ENCODE data around the gene NELFB.

The NELFB gene

DNA sequence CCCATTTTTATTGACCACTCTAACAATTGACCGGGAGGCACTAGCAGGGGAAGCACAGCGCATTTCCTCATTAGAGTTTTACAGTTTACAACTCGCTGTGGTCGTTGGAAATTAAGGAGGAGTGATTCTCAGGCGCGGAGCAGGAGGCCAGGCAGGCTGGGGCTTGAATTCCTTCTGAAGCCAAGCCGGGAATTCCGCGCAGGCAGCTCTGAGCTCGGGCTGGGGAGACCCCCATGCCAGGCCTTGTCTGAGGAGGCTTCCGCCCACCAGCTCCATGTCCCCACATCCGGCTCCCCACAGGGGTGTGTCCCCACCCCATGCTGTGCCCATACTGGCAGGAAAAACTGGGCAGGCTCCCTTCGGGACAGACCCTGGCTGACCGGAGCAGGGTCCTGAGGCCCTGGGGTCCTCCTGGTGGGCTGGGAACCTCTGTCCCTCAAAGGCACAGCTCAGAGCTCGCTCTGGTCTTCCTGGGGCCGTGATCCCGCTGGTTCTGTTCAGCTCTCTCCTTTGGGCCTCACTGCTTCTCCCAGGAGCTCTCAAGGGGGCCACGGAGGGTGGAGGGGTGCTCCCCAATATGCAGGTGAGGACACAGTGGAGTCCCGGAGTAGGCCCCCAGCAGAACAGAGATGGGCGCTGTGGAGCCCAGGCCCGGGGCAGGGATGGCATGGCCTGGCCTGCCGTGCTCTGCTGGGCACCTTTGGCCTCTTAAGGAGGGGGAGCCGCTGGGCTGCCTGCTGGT lies 48.2 kb downstream of the NELFB start:
- no peak for DNase-seq (ENCODE audit: low read depth in 2 of 2)

DNA sequence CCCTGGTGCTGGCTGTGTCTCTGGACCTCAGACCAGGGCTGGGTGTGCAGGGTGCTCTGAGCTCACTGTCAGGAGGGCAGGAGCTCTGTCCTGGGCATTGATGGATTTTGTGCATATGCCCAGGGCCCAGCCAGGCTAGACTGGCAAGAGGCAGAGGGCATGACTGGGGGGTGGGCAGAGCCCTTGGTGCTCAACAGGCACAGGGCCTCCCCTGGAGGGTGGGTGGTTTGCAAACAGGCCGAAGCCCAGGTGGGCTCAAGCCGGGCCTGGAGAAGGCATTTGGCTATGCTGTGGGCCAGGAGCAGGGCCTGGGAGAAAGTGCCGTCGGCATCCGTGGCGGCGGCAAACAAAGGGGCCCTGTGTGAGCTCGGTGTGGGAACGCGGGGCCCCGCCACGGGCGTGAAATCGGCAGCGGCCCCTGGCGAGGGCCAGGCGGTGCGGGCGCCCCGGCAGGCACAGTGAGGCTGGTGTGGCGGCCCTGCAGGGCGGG lies 48.8 kb downstream of the NELFB start:
- no peak for DNase-seq (ENCODE audit: low read depth in 2 of 2)

DNA sequence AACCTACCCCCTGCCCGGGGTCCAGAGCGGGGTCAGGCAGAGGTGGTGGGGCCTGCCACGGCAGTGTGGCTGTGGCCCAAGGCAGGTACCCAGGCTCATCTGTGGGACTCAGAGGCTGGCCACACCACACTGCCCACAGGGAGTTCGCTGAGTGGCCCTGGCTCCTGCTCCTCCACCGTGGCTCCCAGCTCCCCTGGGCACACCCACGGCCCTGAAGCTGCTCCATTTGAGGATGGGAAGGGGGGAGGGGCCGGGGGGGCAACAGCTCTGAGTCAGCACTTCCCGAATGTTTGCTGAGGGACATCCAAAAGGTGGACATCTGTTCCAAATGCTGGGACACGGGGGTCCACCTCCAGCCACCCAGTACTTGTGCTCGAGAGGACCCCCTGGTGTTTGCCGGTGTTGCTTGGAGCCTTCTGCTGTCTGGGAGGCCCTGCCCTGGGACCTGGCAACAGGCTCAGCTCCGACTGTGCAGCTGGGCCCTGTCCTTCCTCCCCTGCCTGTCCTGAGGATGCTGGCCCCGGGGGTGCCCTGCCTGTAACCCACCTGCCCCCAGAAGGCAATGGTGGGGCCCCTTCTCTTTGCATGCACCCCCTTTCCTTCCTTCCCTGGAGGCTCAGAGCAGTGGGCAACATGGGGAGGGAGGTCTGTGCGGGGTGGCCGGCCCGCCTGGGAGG lies 49.4 kb downstream of the NELFB start:
- DNase-seq (ENCODE audit: low read depth in 2 of 2) = no peak

DNA sequence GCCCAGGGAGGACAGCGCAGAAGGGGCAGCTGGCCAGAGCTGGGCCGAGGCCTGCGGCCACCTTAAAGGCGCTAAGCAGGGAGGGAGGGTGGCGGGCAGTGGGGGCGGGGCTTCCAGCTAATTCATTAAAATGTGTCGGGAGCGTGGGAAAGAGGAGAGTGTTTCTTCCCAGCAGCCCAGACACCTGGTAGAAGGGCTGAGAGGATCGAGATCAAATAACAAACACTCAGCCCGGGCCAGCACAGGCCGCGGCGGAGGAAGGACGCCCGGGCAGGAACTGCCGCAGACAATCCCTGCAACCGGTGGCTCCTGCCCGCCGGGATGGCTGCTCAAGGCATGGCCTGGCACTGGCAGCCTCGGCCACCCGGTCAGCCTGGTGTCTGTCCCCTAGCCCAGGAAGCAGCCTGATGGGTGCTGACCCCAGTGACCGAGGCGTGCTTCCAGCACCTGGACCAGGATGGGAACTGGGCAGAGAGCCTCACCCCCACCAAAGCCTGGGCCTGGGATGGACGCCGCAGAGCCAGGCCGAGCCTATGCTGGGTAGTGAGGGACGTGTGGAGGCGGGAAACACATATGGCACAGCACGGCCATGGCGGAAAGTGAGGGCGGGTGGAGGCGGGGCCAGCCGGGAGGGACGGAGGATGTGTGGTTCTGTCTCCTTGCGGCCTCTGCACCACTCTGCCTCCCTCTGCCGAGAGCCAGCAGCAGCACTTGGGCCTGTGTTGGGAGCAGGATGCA lies 50.1 kb downstream of the NELFB start:
- DNase-seq (ENCODE audit: low read depth in 2 of 2) = peak; percentile 44 to 62

DNA sequence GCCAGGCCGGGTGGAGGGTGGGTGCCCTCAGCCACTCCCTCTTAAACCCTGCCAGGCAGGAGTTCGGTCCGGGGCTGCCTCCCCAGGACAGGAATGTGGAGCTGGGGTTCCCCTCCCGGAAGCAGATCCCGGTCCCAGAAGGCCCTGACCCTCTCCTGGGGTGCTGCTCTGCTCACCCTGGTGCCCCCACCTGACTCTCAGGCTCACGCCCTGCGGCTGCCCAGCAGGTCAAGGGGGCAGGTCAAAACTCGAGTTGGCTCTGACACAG lies 50.6 kb downstream of the NELFB start:
- no peak for DNase-seq (ENCODE audit: low read depth in 2 of 2)

DNA sequence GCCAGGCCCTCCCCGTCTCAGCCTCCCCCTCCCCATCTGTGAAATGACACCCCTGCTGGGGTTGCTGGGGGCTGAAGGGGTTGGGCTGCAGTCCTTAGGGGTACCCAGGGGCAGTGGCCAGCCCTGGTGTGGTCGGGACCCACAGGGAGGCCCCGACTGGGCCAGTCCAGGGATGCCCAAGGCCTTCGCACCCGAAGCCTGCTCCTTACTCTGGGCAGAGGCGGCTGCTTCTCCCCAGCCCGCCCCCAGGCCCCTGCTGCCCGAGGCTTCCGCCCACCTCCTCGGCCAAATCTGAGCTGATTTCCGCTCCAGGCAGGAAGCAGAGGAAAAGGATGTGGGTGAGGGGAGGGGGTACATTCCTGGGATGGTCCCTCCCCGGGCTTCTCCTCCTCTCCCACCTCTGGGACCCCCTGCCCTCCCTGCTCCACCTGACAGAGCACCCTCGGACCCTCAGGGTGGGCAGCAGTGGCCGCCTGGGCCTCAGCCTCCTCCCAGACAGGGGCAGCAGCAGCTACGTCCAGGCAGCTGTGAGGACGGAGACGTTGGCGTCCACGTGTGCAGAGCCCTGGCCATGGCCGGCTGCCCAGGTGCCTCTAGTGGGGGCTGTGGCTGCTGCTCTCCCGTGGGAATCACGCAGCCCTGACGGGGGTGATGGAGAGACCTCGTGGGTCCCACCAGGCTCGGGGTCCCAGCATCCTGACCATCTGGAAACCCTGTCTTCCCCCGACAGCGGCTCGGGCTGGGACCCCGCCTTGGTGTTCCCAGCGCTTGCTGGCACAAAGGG lies 51.1 kb downstream of the NELFB start:
- DNase-seq (ENCODE audit: low read depth in 2 of 2) = no peak

DNA sequence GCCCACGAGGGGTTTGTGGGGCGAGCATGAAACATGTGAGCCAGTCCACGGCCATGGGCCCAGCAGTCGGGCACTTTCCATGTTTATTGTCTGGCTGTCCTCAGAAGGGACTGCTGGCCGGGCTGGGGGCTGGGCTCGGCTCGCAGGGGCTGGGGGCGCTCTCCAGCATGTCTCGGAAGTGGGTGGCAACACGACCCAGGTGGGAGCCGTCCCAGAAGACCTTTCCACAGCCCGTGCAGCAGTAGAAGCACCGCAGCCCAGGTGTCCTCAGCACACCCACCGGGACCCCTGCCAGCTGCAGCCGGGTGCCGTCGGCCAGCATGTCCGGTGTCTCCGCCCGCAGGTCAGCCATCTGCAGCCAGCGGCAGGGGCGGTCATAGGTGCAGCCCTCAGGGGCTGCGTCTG lies 51.7 kb downstream of the NELFB start:
- DNase-seq (ENCODE audit: low read depth in 2 of 2) = no peak

DNA sequence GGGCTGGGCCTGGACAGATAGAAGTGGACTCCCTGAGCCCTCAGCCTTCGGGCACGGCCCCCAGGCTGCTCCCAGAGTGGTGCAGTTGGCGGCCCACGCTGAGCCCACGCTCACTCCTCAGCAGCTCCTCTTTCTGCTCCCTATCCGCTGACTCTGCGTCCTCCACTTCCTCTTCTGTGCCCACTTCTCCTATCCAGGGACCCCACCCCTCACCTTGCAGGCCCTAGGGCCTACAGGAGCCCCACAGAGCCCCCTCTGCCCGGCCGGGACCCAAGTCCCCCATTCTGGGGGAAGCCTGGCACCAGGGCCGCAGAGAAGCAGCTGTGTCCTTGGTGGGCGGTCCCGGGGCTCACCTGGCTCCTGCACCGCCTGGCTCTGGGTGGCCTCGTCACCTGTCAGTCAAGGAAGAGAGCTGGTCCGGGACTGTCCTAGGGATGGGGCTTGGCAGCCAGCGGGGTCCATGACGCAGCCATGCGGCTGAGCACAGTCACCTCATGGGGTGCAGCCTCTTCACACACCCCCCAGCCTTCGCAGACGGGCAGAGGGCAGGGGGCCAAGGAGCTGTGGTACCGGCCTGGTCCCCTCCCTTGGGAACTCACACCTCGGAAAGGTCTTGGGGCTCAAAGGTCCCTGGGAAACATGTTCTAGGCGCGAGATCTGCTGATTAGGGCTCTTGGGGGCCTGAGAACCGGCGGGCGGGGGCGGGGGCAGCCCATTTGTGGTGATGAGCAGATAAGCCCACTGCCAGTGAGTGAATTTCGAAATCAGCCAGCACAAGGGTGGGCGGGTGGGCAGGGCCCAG lies 52.3 kb downstream of the NELFB start:
- no peak for DNase-seq (ENCODE audit: low read depth in 2 of 2)

DNA sequence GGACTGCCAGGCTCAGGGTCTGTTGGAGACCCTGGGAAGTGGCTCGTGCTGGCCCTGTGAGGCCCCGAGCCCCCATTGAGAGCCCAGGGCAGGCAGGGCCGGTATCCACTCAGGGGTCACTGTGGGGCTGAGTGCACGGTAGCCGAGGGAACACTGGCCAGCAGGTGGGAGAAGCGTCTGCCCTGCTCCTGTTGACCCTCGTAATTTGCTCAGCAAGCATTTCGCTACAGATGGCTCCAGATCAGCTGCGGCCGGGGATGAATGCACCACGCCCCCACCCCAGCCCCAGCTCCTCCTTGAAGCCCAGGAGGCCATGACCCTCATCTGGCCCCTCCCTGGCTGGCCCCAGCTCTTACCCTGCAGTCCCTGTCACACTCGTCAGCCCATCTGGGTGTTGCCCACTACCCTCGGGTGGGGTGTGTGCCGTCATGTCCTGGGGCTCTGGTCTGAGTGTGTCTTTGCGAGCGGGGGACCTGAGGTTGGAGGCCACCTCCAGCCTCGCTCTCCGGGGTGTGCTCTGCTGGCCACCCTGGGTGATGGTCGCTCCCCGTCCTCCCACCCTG lies 53.0 kb downstream of the NELFB start:
- no peak for DNase-seq (ENCODE audit: low read depth in 2 of 2)

DNA sequence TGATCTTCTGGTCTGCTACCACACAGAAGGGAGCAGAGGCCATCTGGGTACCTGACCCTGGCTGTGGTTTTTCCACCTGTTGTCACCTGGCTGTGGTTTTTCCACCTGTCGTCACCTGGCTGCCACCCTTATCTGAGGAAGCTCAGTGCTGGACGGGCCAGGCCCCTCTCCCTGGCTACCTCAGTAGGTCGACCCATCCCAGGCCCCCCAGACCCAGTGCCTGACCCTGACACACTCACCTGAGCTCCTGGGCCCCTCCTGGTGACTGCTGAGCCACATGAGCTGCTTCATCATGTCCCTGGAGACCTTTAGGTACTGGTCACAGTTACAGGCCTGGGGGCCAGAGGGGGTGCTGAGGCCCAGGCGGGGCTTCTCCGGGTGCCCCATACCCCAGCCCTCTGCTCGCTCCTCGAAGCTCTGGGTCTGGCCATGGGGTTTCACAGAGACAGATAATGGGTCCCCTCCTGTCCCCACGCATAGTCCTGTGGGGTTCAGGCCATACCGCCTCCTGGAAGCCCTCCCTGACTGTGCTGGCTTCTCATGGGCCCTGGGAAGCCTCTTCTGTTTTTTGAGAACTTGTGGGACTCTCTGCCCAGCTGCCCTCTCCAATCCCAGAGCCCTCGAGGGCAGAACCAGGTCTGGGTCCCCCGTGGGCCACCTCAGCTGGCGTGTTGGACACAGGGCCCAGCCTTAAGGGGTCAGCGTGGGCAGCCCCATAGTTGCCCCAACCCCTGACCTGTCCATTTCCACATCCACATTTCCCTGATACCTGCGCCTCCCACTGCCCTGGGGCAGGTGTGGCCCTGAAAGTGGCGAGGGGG lies 54.5 kb downstream of the NELFB start:
- no peak for DNase-seq (ENCODE audit: low read depth in 2 of 2)

DNA sequence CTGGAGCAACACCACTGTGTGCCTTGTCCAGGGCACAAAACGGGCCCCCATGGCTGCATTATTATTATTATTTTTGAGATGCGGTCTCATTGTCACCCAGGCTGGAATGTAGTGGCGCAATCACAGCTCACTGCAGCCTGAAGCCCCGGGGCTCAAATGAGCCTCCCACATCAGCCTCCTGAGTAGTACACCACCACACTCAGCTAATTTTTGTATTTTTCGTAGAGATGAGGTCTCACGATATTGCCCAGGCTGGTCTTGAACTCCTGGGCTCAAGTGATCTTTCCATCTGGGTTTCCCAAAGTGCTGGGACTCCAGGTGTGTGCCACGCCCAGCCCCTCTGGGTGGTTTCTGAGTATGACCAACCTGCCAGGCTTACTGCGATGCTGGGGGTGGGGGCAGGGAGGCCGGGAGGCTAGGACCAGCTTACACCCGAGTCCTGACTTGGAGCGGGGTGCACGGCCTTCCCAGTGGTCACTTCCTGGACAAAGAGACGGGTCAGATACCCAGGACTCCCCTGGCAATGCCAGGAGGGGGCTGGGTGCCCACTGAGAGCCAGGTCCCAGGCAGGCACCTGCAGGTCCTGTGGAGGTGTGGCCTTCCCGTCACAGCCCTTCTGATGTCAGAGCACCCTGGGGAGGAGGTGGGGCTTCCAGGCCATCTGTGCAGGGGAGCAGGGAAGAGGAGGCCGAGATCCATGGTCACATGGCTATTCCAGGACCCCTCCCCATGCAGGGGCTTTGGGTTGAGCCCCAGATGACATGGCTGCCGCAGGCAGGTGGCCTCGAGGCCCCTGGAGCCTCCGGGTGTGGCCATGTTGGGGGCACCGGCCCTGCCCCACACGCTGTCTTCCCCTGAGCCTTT lies 55.3 kb downstream of the NELFB start:
- no peak for DNase-seq (ENCODE audit: low read depth in 2 of 2)

DNA sequence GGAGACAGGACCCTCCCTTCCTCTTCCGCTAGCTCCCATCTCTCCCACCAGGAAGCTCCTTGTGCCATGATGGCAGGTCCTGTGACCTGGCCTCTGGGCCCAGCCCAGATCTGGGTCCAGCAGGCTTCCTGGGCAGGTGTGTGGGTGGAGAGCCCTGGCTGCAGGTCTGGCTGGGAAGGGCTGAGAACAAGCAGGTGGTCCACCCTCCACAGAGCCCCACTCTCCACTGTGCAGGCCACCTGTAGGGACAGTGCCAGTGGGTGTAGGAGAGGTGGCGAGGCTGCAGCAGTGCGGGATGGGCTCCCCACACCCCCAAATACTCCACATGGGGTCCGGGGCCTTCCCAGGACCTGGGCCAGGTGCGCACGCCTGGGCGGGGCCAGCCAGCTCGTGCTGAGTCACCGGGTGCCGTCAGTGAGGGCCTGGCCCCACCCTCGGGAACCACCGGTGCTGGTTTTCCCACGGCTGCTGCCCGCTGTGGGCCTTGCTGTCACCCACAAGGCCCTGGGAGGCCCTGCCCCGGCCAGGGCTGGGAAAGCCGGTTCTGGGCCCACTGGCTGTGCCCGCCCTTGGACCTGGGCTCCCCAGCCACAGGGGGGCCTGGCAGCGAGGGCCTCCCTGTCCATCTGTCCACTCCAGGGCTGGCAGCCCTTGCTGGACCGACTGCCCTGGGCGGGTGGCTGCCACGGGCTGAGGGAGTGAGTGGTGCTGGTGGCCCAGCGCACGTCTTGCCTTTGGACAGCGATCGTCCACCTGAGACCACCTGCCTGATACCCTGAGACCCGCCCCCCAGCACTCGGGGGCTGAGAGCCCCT lies 56.3 kb downstream of the NELFB start:
- DNase-seq (ENCODE audit: low read depth in 2 of 2) = no peak

DNA sequence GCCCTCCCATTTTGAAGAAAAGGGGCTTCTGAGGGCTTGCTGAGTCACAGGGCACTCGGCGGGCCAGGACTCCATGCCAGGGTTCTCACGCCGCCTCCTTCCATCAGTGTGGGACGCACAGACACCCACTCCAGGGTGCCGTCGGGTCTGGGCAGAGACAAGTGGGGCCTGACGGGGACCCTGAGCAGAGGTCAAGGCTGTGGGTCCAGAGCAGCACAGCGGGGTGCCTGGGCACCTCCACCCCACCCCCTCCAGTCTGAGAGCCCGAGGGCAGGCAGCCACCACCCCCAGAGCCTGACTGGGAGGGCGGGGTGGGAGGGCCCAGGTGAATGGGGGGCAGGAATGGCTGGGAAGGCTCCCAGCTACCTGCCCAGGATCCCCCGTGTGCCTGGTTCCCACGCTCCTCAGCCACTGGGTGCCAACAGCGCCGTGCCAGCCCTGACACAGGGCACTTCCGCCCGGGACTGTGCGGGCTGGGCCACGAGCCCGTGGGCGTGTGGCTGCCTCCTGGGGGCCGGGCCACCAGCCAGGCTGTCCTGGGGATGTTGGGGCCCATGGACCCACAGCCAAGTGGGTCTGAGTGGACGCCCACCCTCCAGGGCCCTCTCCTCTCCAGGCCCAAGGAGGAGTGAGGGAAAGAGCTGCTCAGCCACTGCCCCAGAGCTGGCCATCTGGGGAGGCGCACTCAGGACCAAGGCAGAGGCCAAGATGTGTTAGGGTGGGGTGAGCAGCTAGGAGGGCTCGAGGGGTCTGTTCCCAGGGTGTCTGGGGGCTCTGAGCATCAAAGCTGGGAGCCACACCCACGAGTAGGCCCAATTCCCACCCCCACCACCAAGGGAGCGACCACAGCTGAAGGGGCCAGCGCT lies 57.1 kb downstream of the NELFB start:
- DNase-seq (ENCODE audit: low read depth in 2 of 2) = no peak

DNA sequence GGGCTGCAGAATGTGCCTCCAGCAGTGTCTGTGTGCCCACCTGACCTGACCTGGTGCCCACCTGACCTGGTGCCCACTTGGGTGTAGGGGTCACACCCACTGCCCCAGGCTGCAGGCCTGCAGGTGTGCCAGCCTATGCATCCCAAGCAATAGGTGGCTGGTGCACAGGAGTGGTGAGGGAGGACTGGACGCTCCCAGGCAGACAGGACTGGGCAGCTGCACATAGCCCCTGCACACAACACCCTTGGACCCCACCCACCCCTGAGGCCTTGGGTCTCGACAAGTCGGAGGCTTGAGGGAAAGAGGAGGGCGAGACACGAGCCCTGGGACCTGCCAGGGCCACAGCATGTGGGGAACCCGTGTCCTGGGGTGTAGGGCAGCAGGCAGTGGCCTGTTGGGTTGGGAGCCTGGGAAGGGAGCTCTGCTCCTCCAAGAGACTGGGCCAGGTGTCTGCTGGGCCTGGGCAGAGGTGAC lies 57.8 kb downstream of the NELFB start:
- no peak for DNase-seq (ENCODE audit: low read depth in 2 of 2)

DNA sequence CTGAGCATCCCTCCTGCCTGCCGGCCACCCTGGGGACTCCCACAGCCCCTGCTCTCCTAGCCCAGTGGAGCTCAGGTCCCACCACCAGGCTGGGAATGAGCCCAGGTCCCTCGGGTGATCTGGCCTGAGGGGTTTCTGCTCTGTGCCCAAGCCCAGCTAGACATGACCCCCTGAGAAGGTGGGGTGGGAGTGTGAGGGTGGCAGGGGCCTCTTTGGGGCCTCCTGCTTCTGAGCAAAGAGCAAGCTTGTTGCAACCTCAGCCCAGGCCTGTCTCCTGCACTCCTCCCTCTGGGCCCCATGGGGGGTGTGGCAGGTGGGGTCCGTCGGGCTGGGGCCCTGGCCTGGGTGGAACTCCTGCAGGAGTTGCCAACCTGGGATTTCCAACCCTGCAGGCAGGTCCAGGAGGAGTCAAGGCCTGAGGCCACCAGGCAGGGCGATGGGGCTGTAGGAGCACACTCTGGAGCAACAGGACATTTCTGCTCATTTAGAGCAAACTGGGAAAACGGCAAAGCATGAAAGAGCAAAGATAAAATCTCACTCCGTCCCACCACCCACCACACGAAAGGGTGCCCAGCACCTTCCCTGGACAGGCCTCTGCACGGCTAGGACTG lies 58.3 kb downstream of the NELFB start:
- DNase-seq (ENCODE audit: low read depth in 2 of 2) = no peak

DNA sequence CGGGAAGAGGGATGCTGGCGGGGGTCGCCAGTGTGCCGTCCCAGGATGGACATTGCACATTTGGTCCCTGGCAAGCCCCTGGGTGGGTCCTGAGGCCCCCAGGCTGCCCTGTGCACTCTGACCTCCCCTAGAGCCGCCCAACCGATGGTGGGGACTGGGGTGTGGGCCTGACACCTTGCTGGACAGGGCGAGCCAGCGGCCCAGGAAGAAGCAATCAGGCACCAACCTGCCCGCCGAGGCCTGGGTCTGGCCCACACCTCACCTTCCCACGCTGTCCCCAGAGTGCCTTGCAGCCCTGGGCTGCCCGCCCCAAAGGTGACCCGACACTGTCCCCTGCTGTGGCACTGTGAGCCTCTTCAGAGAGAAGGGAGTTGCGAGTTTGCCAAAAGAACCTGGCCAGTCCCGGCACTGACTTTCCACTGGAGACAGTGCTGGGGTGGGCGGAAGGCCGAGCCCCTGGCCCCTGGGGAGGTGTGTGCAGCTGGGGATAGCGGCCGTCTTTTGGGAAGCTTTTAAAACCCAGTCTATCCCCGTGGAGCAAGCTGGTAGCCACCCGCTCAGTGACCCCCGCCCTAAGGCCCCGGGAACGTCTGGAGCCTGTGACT lies 58.9 kb downstream of the NELFB start:
- DNase-seq (ENCODE audit: low read depth in 2 of 2) = no peak
